H1 (cell line): ENCODE measurements around the gene ARHGAP25. TPM values are rescaled to one million over a fixed set of nuclear protein-coding genes. Genes with fewer than 3 reads are reported as not detected.

Source experiments
- CTCF ChIA-PET: fragments of 300-600 bp; sonication (Branson Sonifier 250); formaldehyde crosslinking; loops from one replicate; lab custom pipeline; 2021; ENCODE audit not compliant: partially characterized antibody; lab: Charles Lee
- POLR2A ChIA-PET: fragments of 300-600 bp; sonication (Branson Sonifier 250); formaldehyde crosslinking; loops from one replicate; lab custom pipeline; 2021; ENCODE audit warnings: inconsistent platforms; ENCODE audit not compliant: partially characterized antibody; lab: Charles Lee
- DNase-seq, 2 experiments: peaks; one replicate each; pipeline versions ENCODE4 v3.0.0 to v3.0.0-alpha.2; 2010 to 2022; ENCODE audit warnings: low spot score in 2 of 2, low read depth in 1 of 2, mixed read lengths in 1 of 2
- FAIRE-seq: peaks from 2 replicates; lab custom pipeline; 2011; peaks lifted over from hg19 to GRCh38; lab: Jason Lieb, UNC
- H2AFZ ChIP-seq: 2 replicates; pipeline ENCODE4 v1.8.1; 2012; ENCODE audit warnings: low read length, inconsistent platforms
- H2AK5ac ChIP-seq: 2 replicates; pipeline ENCODE4 v1.6.1; 2013; ENCODE audit warnings: low read depth, low read length
- H2BK120ac ChIP-seq: replicated peaks from 2 replicates; pipeline ENCODE3; 2013; ENCODE audit warnings: low read depth, low read length, inconsistent platforms
- H2BK12ac ChIP-seq: 2 replicates; pipeline ENCODE4 v1.6.1; 2013; ENCODE audit warnings: low read depth, low read length
- H2BK15ac ChIP-seq: 2 replicates; pipeline ENCODE4 v1.6.1; 2013; ENCODE audit warnings: low read length
- H2BK20ac ChIP-seq: 2 replicates; pipeline ENCODE4 v1.6.1; 2013; ENCODE audit warnings: low read length
- H2BK5ac ChIP-seq: 2 replicates; pipeline ENCODE4 v1.6.1; 2013; ENCODE audit warnings: low read depth, low read length
- H3K14ac ChIP-seq: 2 replicates; pipeline ENCODE4 v1.6.1; 2013; ENCODE audit warnings: inconsistent platforms; ENCODE audit not compliant: insufficient read length
- H3K18ac ChIP-seq: 2 replicates; pipeline ENCODE4 v1.6.1; 2013; ENCODE audit warnings: low read length; ENCODE audit errors: extremely low read depth
- H3K23ac ChIP-seq: 2 replicates; pipeline ENCODE4 v1.6.1; 2013; ENCODE audit warnings: inconsistent platforms; ENCODE audit not compliant: insufficient read length
- H3K23me2 ChIP-seq: 2 replicates; pipeline ENCODE4 v1.6.1; 2013; ENCODE audit warnings: low read depth, low read length
- H3K27ac ChIP-seq: 2 replicates; pipeline ENCODE4 v1.6.1; 2011; ENCODE audit warnings: low read depth, low read length, inconsistent platforms
- H3K27me3 ChIP-seq, 4 experiments: replicated peaks in 1 of 4; 1 replicate in 1 of 4; 2 replicates in 3 of 4; pipeline versions ENCODE4 v1.6.1 to v1.8.1; 2011 to 2013; ENCODE audit warnings: low read length in 3 of 4, mild to moderate bottlenecking in 3 of 4, inconsistent platforms in 2 of 4, mixed read lengths in 2 of 4, moderate library complexity in 1 of 4; ENCODE audit not compliant: control insufficient read depth in 3 of 4, insufficient read depth in 3 of 4; ENCODE audit errors: extremely low read depth in 1 of 4
- H3K36me3 ChIP-seq, 4 experiments: 2 replicates each; pipeline versions ENCODE4 v1.6.1 to v1.8.1; 2011 to 2013; ENCODE audit warnings: mild to moderate bottlenecking in 4 of 4, low read length in 3 of 4, moderate library complexity in 2 of 4, control low read depth in 1 of 4, inconsistent platforms in 1 of 4; ENCODE audit not compliant: insufficient read depth in 4 of 4, control insufficient read depth in 2 of 4
- H3K4ac ChIP-seq: replicated peaks from 2 replicates; pipeline ENCODE3; 2013; ENCODE audit warnings: low read length, low read depth, mixed read lengths, inconsistent platforms; ENCODE audit not compliant: insufficient read length
- H3K4me1 ChIP-seq, 4 experiments: replicated peaks in 1 of 4; 1 replicate in 1 of 4; 2 replicates in 3 of 4; pipeline versions ENCODE4 v1.6.1 to v1.8.1; 2011 to 2013; ENCODE audit warnings: low read length in 3 of 4, inconsistent platforms in 2 of 4, mixed read lengths in 1 of 4; ENCODE audit not compliant: insufficient read depth in 4 of 4, control insufficient read depth in 3 of 4
- H3K4me2 ChIP-seq, 2 experiments: 2 replicates each; pipeline versions ENCODE4 v1.6.1 to v1.8.1; 2011 to 2013; ENCODE audit warnings: low read depth in 2 of 2, low read length in 2 of 2, control low read depth in 1 of 2, inconsistent platforms in 1 of 2, mild to moderate bottlenecking in 1 of 2; ENCODE audit not compliant: insufficient read depth in 1 of 2
- H3K4me3 ChIP-seq, 4 experiments: fragments of 200-600, 300-600 bp in 1 of 4; sonication (generic), shearing (Covaris generic), sonication (Bioruptor Twin) in 1 of 4; 2 replicates each; pipeline versions ENCODE4 v1.5.1 to v1.8.1; 2011 to 2016; ENCODE audit warnings: low read length in 4 of 4, low read depth in 3 of 4, control low read depth in 2 of 4, inconsistent platforms in 2 of 4, mild to moderate bottlenecking in 2 of 4, mixed read lengths in 1 of 4, moderate library complexity in 1 of 4; ENCODE audit not compliant: insufficient read depth in 2 of 4; ENCODE audit errors: extremely low read depth in 1 of 4
- H3K56ac ChIP-seq: replicated peaks from 2 replicates; pipeline ENCODE3; 2013; ENCODE audit warnings: low read depth, mild to moderate bottlenecking, mixed read lengths, low read length, inconsistent platforms; ENCODE audit not compliant: insufficient read length
- H3K79me1 ChIP-seq: 2 replicates; pipeline ENCODE4 v1.6.1; 2013; ENCODE audit warnings: low read depth, low read length, control low read depth
- H3K79me2 ChIP-seq, 2 experiments: 2 replicates each; pipeline versions ENCODE4 v1.6.1 to v1.8.1; 2012 to 2013; ENCODE audit warnings: low read length in 2 of 2, mild to moderate bottlenecking in 2 of 2, inconsistent platforms in 1 of 2; ENCODE audit not compliant: insufficient read depth in 2 of 2, control insufficient read depth in 1 of 2
- H3K9ac ChIP-seq, 4 experiments: replicated peaks in 1 of 4; 1 replicate in 1 of 4; 2 replicates in 3 of 4; pipeline versions ENCODE4 v1.6.1 to v1.8.1; 2011 to 2013; ENCODE audit warnings: low read depth in 3 of 4, low read length in 3 of 4, control low read depth in 2 of 4, mild to moderate bottlenecking in 2 of 4, moderate library complexity in 2 of 4, inconsistent platforms in 1 of 4; ENCODE audit errors: extremely low read depth in 1 of 4
- H3K9me3 ChIP-seq, 2 experiments: 2 replicates each; pipeline versions ENCODE4 v1.6.1 to v1.8.1; 2012 to 2013; ENCODE audit warnings: mild to moderate bottlenecking in 2 of 2, moderate library complexity in 2 of 2, control low read depth in 1 of 2, inconsistent platforms in 1 of 2, low read depth in 1 of 2, low read length in 1 of 2, mixed read lengths in 1 of 2; ENCODE audit not compliant: insufficient read depth in 2 of 2
- H4K20me1 ChIP-seq, 2 experiments: replicated peaks in 1 of 2; 2 replicates each; pipeline versions ENCODE3 to v1.8.1; 2011 to 2013; ENCODE audit warnings: inconsistent platforms in 2 of 2, low read length in 2 of 2, mild to moderate bottlenecking in 1 of 2; ENCODE audit not compliant: insufficient read depth in 2 of 2, control insufficient read depth in 1 of 2
- H4K5ac ChIP-seq: 2 replicates; pipeline ENCODE4 v1.6.1; 2013; ENCODE audit warnings: low read length, low read depth, mixed read lengths, inconsistent platforms; ENCODE audit not compliant: insufficient read length
- H4K8ac ChIP-seq: 2 replicates; pipeline ENCODE4 v1.8.0; 2013; ENCODE audit warnings: mild to moderate bottlenecking, moderate library complexity, low read length, inconsistent platforms; ENCODE audit not compliant: insufficient read depth; ENCODE audit errors: extremely low read depth
- H4K91ac ChIP-seq: replicated peaks from 2 replicates; pipeline ENCODE3; 2013; ENCODE audit warnings: low read length, mixed read lengths, inconsistent platforms; ENCODE audit not compliant: insufficient read length
- CHD1 ChIP-seq: IDR thresholded peaks from 2 replicates; pipeline ENCODE4 v1.6.1; 2012; ENCODE audit warnings: low read depth, low read length, improper control_type of control experiment
- CTBP2 ChIP-seq: IDR thresholded peaks from 2 replicates; pipeline ENCODE4 v1.7.0; 2011; ENCODE audit warnings: borderline replicate concordance, mild to moderate bottlenecking, moderate library complexity, mixed read lengths, low read length; ENCODE audit not compliant: insufficient read depth, insufficient read length
- JUN ChIP-seq: IDR thresholded peaks from 2 replicates; pipeline ENCODE4 v1.6.1; 2011; ENCODE audit warnings: low read depth, mild to moderate bottlenecking, improper control_type of control experiment, low read length
- RXRA ChIP-seq: IDR thresholded peaks from 2 replicates; pipeline ENCODE4 v1.6.1; 2011; ENCODE audit warnings: low read depth, mild to moderate bottlenecking, low read length, moderate library complexity; ENCODE audit not compliant: insufficient read depth
- WGBS, 2 experiments: shearing (Covaris generic) in 1 of 2; methylation state at CpG; one replicate each; pipeline versions ENCODE4 v1.1.6 to v1.1.7; 2013 to 2015; ENCODE audit warnings: low lambda C conversion rate in 2 of 2, mixed read lengths in 2 of 2, inconsistent platforms in 1 of 2, low coverage in 1 of 2, missing lambda C conversion rate in 1 of 2; ENCODE audit not compliant: insufficient replicate concordance in 2 of 2, insufficient coverage in 1 of 2, insufficient read length in 1 of 2; ENCODE audit errors: extremely low coverage in 1 of 2, missing lambda C conversion rate in 1 of 2; 5-methylcytosine and 5-hydroxymethylcytosine counted together
- polyA plus RNA-seq, 7 experiments: library from polyadenylated mRNA; depleted of rRNA in 3 of 7; stranded (reverse) in 5 of 7; unstranded in 2 of 7; fragments of >200 nt in 5 of 7; fragments of 200-250 nt in 2 of 7; gene quantifications; 1 replicate in 5 of 7; 2 replicates in 1 of 7; 4 replicates in 1 of 7; pipeline versions ENCODE4 v1.2.1 to v1.2.3, GENCODE V29; 2011 to 2013; ENCODE audit warnings: missing spikeins in 2 of 7, mixed read lengths in 2 of 7
- total RNA-seq: library from RNA; stranded (reverse); fragmentation: NEBNext Ultra II Directional; extraction: Animal tissue kit (Norgen Biotek cat#: 25700); gene quantifications from 2 replicates; pipeline ENCODE4 v1.2.1, GENCODE V29; 2021
- TF ChIP-seq, protein P1 (sequence below): IDR thresholded peaks from 2 replicates; pipeline ENCODE4 v1.6.1; 2012; ENCODE audit warnings: inconsistent platforms

Gene ARHGAP25
- total and polyA plus RNA-seq, 2 of the 8 experiments (the other 6 are each of a cell fraction or from before 2014, with no cell fraction given) = 1.00 to 1.2 TPM

DNA sequence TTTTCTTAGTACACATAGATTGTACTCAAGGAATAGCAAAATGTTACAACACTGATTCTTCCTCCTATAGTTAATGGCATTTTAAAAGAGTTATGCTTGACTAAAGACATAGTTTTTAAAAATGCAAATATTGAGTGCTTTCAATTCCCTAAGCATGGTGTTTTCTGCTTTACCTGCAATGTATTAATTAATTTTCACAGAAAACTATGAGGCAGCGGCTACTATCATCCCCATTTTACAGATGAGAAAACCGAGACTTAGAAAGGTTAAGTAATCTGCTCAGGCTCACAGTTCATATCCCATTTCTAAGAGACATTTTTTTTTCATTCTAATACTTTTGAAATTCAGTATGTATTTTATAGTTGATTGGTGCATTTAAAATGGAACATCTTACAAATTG lies 98.6 kb downstream of the ARHGAP25 start:
- Histone ChIP-seq H2AK5ac (no peak overlapping the region), H3K36me3 (no peaks in the 10 kb centered on the region), H2BK5ac (no peak overlapping the region), H2AFZ (no peak overlapping the region), H3K27me3 (no peaks in the 10 kb centered on the region), H3K4ac (no peak overlapping the region), H4K5ac (no peak overlapping the region), H4K20me1 (no peaks in the 10 kb centered on the region), H3K23ac (no peak overlapping the region), H2BK120ac (no peak overlapping the region), H3K9me3 (no peaks in the 10 kb centered on the region), H2BK20ac (no peak overlapping the region), H2BK15ac (no peak overlapping the region), H4K8ac (no peak overlapping the region), H3K18ac (no peak overlapping the region), H3K4me2 (no peak overlapping the region), H3K23me2 (no peaks in the 10 kb centered on the region), H3K4me1 (peaks cover 0 to 1% (median 0%) of the 10 kb centered on the region in 4 experiments; a peak in 1 of 7 replicates), H3K79me2 (no peaks in the 10 kb centered on the region), H3K14ac (no peak overlapping the region), H3K9ac (no peak overlapping the region), H3K79me1 (no peaks in the 10 kb centered on the region), H4K91ac (no peak overlapping the region), H3K27ac (no peak overlapping the region), H3K56ac (no peak overlapping the region), H2BK12ac (no peak overlapping the region), H3K4me3 (no peak overlapping the region)
- CTCF ChIA-PET = interaction anchor here (1.0 to 1.1 kb wide), 2 partner anchors 81 to 345 kb away, joined by 3 to 4 read pairs; no protein-coding TSS in a partner anchor
- DNase-seq = no peak
- POLR2A ChIA-PET = no interaction called here
- WGBS, 2 experiments = 94% methylated on average over 2 of the region's 2 CpGs; no CpG with 5 or more reads in 1 of the 2 experiments
- TF ChIP-seq CHD1 (no peak), RXRA (no peak), JUN (no peak), CTBP2 (no peak)
- TF ChIP-seq, protein P1, sequence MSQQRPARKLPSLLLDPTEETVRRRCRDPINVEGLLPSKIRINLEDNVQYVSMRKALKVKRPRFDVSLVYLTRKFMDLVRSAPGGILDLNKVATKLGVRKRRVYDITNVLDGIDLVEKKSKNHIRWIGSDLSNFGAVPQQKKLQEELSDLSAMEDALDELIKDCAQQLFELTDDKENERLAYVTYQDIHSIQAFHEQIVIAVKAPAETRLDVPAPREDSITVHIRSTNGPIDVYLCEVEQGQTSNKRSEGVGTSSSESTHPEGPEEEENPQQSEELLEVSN = no peak
- no peak for FAIRE-seq
